GM19372 (cell line): Measurements from ENCODE around the gene ZKSCAN7.
"Not testable (repeated sequence)": the region's sequence is repeated elsewhere in the genome, so short reads cannot be mapped to it uniquely, and the experiment has no call there.

Source experiments
- ATAC-seq: cut with Tn5 transposase; IDR thresholded peaks from one replicate; pipeline ENCODE4 v1.9.1; 2021; ENCODE audit warnings: mild to moderate bottlenecking, low read depth, moderate library complexity; ENCODE audit not compliant: unreplicated experiment

The ZKSCAN7 gene

DNA sequence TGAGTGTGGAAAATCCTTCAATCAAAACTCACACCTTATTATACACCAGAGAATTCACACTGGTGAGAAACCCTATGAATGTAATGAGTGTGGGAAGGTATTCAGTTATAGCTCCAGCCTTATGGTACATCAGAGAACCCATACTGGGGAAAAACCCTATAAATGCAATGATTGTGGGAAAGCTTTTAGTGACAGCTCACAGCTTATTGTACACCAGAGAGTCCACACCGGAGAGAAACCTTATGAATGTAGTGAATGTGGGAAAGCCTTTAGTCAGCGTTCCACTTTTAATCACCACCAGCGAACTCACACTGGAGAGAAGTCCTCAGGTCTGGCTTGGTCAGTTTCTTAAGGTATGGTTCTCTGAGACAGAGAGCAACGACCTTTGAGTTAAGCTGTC, 16.0 kb downstream of the ZKSCAN7 start:
- ATAC-seq: no peak

- ATAC-seq: no peak
Measured at GRCh38 chr3:44576613-44577012, 21.6 kb downstream of the ZKSCAN7 start.

GRCh38 chr3:44577354-44577952, 22.5 kb downstream of the ZKSCAN7 start:
- ATAC-seq: not testable (repeated sequence)

DNA sequence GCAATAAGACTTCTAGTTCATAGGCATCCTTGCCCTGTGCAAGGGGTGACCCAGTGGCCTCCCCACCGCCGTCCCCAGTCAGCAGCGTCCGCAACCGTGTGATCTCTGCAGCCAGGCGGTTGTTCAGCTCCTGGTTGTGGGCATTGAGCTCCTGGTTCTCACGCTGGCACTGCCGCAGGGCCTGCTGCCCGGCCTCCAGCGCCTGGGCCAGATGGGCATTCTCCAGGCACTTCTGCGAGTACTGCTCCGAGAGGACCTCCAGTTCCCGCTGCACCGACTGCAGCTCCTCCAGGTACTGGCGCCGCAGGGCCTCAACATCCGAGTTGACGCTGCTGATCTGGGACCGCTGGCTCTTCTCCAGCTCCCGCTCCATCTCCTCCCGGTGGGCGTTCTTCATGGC, 23.3 kb downstream of the ZKSCAN7 start:
- ATAC-seq: not testable (repeated sequence)

GRCh38 chr3:44578924-44579515, 24.0 kb downstream of the ZKSCAN7 start:
- ATAC-seq: not testable (repeated sequence)

DNA sequence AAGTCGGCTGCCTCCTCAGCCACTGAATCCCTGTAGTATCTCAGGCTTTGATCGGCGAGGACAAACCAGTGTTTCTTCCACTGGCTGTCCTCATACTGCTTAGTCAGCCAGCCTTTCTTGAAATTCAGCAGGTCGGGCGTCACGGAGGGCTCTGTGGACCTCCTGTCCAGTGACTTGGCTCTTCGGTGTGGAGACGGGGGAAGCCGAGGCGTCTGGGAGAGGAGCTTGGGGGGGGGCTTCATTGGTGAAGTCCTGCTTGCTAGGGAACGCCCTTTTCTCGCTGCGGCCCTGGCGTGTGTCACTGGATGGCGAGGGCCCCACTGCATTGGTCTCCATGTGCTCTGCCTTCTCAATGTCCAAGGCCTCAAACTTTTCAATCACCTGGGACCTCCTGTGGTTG, 24.8 kb downstream of the ZKSCAN7 start:
- not testable (repeated sequence) for ATAC-seq

- not testable (repeated sequence) for ATAC-seq
Measured at GRCh38 chr3:44580971-44581370, 26.0 kb downstream of the ZKSCAN7 start.

DNA sequence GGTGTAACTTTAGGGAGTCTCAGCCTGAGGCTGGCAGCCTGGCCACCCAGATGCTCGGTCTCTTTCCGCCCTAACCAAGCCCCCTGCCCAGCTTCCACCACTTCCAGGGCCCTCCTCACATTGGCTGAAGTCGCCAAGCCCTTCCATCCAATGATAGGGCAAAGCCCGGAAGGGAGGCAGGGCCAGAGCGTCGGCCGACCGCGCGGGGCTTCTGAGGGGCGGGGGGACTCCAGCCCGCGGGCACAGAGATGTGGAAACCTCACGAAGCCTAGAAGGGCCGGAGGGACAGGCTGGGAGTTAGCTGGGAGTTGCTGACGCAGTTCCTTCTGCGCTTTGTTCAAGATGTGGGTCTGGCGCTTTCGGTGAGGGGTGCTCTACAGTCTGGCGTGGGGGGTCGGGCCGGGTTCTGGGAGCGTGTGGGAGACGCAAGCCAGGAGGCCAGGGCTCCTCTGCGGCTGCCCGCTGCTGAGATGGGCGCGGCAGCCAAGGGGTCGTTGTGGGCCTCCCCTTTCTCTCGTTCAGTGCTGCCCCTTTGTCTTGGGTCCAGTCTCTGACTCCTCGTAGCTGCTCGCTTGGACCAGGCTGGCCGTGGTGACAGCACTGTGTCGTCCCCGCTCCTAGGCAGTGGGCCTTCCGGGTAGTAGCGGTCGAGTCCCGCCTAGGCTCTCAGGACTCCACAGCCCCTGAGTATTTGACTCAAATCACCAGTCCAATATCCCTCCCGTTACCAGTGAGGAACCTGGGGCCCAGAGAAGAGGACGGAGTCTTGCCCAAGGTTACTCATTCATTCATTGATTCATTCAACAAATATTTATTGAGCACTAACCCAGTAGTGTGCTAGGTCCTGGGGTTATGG, 29.9 kb downstream of the ZKSCAN7 start, which contains the start of gene ZNF660:
TSS of gene ZNF660 (plus strand) at position 319 of the 856 bp plus-strand sequence. CDS start 9,230 bp downstream, outside the sequence.
- ATAC-seq: no peak

- ATAC-seq: no peak
Measured at GRCh38 chr3:44596621-44597020, 41.6 kb downstream of the ZKSCAN7 start.

DNA sequence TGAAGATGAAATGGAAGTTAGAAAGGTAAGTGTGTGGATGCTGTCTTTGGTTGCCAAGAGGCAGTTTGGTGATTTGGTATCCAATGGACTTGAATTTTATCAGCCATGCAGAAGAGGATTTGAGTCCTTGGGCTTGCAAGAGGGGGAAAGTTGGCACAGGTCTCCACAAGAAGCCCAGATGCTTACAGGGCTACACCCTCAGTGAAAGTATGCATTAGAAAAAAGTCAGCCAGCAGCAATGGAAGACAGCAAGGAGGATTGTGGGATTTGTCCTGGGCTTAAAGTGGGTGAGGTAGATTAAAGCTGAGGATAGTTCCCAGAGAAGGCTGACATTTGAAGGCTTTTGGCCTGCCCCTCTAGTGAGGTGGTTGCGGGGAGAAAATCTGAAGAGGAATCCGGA, 46.8 kb downstream of the ZKSCAN7 start:
- ATAC-seq: no peak

GRCh38 chr3:44612678-44613077, 57.7 kb downstream of the ZKSCAN7 start:
- ATAC-seq: no peak
